Posterior vena cava (tissue), 2 donors: ENCODE data around the gene KCNQ5. TPM values are rescaled to one million over a fixed set of nuclear protein-coding genes. Genes with fewer than 3 reads are reported as not detected.
"Not testable (repeated sequence)": the region's sequence is repeated elsewhere in the genome, so short reads cannot be mapped to it uniquely, and the experiment has no call there.

ENCODE experiments used
- DNase-seq: peaks from one replicate; pipeline ENCODE4 v3.0.0-alpha.2; 2020; ENCODE audit warnings: low spot score
- intact Hi-C, 2 donors: fragments of 100-400 bp; cut with DNase I; formaldehyde crosslinking; loops; one replicate each; pipeline versions ENCODE4 v1.14.1 to v1.14.2; 2022 to 2023
- long read RNA-seq, 2 donors: library from polyadenylated mRNA; unstranded; transcript quantifications; one replicate each; pipeline ENCODE4 v2.0.0, GENCODE V29; 2020 to 2021
- total RNA-seq, 2 donors: library from RNA; stranded (reverse); fragmentation: NEBNext Ultra II Directional; extraction: Animal tissue kit (Norgen Biotek cat#: 25700); gene quantifications; one replicate each; pipeline ENCODE4 v1.2.1, GENCODE V29; 2021
- donor health status: DM: yes; HTN: yes; CAD: no.
- donor health status: DM: yes; HTN: yes; CAD: no.

The KCNQ5 gene
- 1 to 10 TPM; 1.3 to 4.0 TPM for total RNA-seq
- long read RNA-seq, donor 1, partial matches to known transcripts = 0 of 3 reads
- long read RNA-seq, donor 1, other reads (novel, unspliced or antisense) = 3 of 3 reads
- long read RNA-seq, donor 2, partial matches to known transcripts = 0 of 4 reads
- long read RNA-seq, donor 2, other reads (novel, unspliced or antisense) = 4 of 4 reads

DNA sequence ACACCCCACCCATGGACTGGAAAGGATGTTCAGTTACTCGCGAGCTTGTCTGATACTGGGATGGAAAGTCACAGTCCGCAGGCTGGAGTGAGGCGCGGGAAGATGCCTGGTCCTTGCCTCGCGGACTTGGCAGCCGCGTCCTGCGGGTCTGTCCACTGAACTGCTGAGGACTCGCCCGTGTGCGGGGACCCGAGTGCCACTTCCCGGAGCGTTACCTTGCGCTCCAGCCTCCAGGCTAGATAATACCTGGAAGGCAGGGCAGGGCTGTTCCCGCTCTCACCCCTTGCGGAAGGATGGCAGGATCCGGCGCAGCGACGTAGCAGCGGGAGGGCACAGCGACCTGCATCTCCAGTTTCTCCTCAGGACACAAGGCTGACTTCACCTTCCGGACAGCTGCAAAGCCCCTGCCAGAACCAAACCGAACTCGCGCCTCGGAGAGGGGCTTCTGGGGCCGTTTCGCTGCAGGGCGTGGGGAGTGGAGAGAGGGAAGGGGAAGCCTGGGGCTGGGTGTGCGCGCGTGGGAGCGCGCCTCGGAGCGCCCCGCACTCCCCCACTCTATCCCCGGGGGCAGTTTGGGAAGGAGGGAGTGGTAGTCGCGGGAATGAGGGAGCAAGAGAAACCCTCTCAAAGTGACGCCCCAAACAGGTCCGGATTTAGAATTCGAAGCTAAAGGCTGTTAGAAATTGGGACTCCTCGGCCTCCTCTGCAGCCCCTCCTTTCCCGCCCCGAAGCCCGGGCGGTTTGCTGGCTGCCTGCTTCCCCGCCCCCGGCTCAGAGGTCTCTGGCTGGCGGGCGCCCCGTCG, at the start of gene KCNQ5:
Gene KCNQ5 (plus strand): TSS at position 774 of the 803 bp plus-strand sequence.
- intact Hi-C loops = loop anchor here in 1 of 2 donors (5.0 kb wide), 2 partner anchors 171 to 511 kb away; no protein-coding TSS in a partner anchor
- no peak for DNase-seq

- DNase-seq = no peak
- intact Hi-C loops = no loop called here
Observed at GRCh38 chr6:72579865-72580264, 42.0 kb upstream of the KCNQ5 start.

GRCh38 chr6:72580281-72580940, 41.5 kb upstream of the KCNQ5 start:
- intact Hi-C loops = no loop called here
- no peak for DNase-seq

DNA sequence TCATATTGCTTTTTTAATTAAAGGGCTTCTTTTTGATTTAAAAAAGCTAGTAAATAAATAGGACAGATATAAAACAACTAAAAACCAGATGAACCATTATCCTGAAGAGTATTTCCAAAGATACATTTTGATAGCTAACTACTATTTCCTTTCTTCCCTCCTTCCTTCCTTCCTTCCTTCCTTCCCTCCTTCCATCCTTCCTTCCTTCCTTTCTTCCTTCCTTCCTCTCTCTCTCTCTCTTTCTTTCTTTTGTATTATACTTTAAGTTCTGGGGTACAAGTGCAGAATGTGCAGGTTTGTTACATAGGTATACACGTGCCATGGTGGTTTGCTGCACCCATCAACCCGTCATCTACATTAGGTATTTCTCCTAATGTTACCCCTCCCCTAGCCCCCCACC, 40.9 kb upstream of the KCNQ5 start:
- intact Hi-C loops, DNase-seq: not testable (repeated sequence)

DNA sequence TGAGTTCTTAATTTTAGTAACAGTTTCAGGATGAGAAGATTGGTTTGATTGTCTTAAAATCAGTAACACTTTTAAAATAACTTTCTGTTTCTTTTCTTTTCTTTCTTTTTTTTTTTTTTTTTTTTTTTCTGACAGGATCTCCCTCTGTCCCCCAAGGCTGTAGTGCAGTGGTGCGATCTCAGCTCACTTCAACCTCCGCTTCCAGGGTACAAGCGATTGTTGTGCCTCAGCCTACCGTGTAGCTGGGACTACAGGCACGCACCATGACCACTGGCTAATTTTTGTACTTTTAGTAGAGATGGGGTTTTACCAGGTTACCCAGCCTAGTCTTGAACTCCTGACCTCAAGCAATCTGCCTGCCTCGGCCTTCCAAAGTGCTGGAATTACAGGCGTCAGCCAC, 33.7 kb upstream of the KCNQ5 start:
- intact Hi-C loops = no loop called here

GRCh38 chr6:72589096-72589495, 32.8 kb upstream of the KCNQ5 start:
- intact Hi-C loops = no loop called here
- DNase-seq = no peak

More for the DNA sequence above, 33.7 kb upstream of the KCNQ5 start:
- no peak for DNase-seq

- intact Hi-C loops = no loop called here
- DNase-seq = no peak
Observed at GRCh38 chr6:72595812-72596211, 26.1 kb upstream of the KCNQ5 start.

GRCh38 chr6:72616406-72617015, 5.4 kb upstream of the KCNQ5 start:
- intact Hi-C loops = no loop called here
- DNase-seq = no peak

DNA sequence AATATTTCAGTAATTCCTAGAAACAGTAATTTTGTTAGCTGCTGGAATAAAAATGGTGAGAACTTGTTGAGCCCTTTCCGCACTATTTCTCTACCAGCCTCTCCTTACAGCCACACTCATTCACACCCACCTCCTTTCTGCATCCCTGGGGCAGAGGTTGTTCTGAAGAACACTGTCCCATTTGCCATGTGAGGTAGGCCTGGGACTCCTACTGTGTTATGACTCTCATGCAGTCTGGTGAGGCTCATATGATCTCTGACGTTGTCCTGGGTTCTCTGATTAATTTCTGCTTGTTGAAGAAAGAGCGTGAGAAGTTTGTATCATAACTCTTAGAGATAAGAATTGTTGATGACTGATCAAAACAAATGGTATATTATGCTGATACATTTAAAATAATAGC, 4.1 kb upstream of the KCNQ5 start:
- DNase-seq = no peak
- intact Hi-C loops = no loop called here

DNA sequence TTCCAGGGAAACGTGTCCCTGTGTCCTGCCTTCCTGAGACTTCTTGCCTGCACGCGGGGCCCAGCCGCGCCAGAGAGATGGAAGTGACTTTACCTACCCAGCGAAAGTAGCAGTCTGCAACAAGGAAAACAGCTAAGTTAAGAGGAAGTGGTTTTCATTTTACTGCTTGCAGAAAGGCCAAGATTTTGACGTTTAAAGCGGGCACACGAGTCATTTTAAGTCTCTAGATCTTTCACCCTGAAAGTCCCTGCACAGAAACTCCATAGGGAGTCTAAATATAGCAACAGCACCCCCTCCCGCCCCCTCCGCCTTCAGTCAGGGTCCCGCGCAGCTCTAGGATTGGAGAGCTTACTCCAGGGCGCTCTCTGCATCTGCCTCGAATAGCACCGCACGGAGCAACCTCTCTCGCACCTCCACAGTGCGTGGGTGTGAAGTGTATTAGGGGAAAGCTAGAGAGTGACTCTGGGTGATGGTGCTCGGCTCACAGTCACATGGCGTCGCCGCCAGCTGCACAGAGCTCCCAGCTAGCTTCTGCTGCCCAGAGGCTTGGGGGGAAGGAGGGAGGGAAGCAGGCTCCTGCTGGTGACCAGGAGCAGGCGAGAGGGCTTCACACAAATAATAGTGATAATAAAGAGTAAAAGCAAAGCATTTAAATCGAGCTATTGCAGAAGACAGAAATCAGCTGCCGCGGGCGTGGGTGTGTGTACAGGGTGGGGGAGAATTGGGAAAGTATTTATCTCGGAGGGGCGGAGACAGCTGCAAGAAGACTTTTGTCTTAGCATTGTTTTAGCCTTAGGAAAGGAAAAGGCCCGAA, 1.8 kb upstream of the KCNQ5 start:
- intact Hi-C loops = loop anchor here in 1 of 2 donors (5.0 kb wide), 2 partner anchors 172 to 512 kb away; no protein-coding TSS in a partner anchor
- DNase-seq = no peak

GRCh38 chr6:72620871-72621290, 983 bp upstream of the KCNQ5 start:
- intact Hi-C loops = loop anchor here in 1 of 2 donors (5.0 kb wide), 2 partner anchors 171 to 511 kb away; no protein-coding TSS in a partner anchor

DNA sequence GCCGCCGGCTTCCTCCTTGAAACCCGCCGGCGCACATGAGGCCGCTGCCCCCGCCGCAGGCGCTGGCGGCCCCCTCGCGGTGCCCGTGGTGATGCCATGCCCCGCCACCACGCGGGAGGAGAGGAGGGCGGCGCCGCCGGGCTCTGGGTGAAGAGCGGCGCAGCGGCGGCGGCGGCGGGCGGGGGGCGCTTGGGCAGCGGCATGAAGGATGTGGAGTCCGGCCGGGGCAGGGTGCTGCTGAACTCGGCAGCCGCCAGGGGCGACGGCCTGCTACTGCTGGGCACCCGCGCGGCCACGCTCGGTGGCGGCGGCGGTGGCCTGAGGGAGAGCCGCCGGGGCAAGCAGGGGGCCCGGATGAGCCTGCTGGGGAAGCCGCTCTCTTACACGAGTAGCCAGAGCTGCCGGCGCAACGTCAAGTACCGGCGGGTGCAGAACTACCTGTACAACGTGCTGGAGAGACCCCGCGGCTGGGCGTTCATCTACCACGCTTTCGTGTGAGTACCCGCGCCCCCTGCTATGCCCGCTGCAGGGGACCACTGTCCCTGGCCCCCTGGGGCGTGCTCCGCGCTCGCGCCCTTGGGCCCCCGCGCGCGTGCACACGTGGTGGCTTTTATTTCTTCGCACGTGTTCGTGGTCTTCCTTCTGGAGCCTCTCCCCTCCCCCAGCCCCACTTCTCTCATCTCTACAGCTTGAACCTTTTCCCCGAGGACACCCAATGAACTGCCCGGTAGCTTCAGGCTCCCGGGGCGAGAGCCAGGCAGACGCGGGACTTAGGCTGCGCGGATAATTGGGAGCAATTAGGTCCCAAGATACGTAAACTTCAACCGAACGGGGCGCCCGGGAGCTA, 453 bp downstream of the KCNQ5 start:
- intact Hi-C loops = loop anchor here in 1 of 2 donors (5.0 kb wide), 2 partner anchors 170 to 510 kb away; no protein-coding TSS in a partner anchor
- no peak for DNase-seq

More at GRCh38 chr6:72620871-72621290, 983 bp upstream of the KCNQ5 start:
- DNase-seq = no peak

- no peak for DNase-seq
- intact Hi-C loops = loop anchor here in 1 of 2 donors (5.0 kb wide), 2 partner anchors 168 to 508 kb away; no protein-coding TSS in a partner anchor
Observed at GRCh38 chr6:72623808-72624207, 1.9 kb downstream of the KCNQ5 start.

DNA sequence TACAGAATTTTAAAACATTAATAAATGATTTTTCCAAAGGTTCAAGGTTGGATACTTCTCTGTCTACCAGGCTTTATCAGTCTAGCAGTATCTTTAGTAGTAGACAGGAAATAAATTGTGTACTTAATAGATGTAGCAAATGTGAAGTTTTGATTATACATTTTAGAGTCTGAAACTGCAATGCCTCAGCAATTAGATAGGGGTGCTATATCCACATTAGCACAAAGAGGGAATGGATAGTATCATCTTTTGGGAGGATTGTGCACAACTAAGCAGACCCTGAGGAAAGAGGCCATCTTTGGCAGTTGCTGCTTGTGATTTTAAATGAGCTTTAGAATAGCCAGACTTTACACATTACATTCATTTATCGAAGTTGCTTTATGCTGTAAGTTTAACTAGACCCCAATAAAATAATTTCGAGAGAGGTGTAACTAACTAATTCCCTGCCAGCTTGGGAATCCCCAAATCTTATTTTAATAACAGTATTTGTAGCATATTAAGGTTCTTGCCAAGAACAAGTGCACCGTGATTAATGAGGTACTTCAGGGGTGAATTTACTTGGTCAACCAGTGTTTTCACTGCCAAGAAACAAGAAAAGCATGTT, 2.8 kb downstream of the KCNQ5 start:
- no peak for DNase-seq
- intact Hi-C loops = loop anchor here in 1 of 2 donors (5.0 kb wide), 2 partner anchors 168 to 508 kb away; no protein-coding TSS in a partner anchor

DNA sequence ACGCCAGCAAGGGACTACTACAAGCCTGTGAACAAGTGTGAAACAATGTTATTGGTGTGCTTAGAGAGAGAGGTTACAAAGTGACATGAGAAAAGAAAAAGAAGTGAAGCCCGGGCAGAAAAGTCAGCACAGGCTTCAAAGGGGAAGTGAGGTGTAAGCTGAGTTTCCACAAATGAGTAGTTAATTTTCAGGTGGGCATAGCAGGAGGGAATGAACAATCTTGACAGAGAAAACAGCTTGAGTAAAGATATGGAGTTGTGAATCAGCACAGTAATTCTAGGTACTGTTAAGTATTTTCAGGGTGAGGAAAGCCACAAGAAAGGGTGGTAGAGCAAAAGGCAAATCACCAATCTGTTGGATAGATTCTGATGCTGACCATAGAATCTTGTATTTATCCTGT, 4.3 kb downstream of the KCNQ5 start:
- intact Hi-C loops = no loop called here
- DNase-seq = no peak

DNA sequence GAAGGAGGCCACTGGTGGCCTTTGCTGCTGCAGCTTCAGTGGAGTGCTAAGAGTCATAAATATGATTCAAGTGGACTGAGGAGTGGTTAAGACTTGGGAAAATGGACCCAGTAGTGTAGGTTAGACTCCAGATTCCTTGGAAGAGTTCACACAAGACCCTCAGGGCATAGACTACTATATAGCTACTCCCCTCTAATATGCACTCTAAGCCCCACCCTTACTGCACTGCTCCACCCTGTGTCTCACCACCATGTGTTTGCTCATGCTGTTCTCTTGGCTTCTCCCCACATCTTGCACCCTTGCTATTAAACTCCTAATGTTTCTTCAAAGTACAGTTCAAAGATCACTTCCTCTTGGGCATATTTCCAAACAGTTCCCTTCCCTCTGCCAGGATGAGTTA, 5.7 kb downstream of the KCNQ5 start:
- intact Hi-C loops = no loop called here
- DNase-seq = no peak

- intact Hi-C loops = no loop called here
- no peak for DNase-seq
Observed at GRCh38 chr6:72631480-72631879, 9.6 kb downstream of the KCNQ5 start.
